Vagina (tissue), 2 donors: ENCODE data around the gene ATP4B. TPM values are rescaled to one million over a fixed set of nuclear protein-coding genes. Genes with fewer than 3 reads are reported as not detected.

Experiments
- DNase-seq, 2 donors: peaks; one replicate each; pipeline ENCODE4 v3.0.0-alpha.2; 2017; ENCODE audit errors: extremely low spot score in 2 of 2
- H3K27ac ChIP-seq: fragments of 200-600 bp; sonication (generic); one replicate; pipeline ENCODE4 v1.5.1; 2019
- H3K27me3 ChIP-seq: fragments of 200-600 bp; sonication (generic); one replicate; pipeline ENCODE4 v1.5.1; 2019
- H3K36me3 ChIP-seq, 2 donors: fragments of 200-600 bp; sonication (generic); one replicate each; pipeline ENCODE4 v1.5.1; 2017 to 2019
- H3K4me1 ChIP-seq: fragments of 200-600 bp; sonication (generic); one replicate; pipeline ENCODE4 v1.5.1; 2019
- H3K4me3 ChIP-seq, 2 donors: fragments of 200-600 bp; sonication (generic); 1 replicate in 1 of 2; 2 replicates in 1 of 2; pipeline ENCODE4 v1.5.1; 2016 to 2019
- H3K9me3 ChIP-seq: fragments of 200-600 bp; sonication (generic); one replicate; pipeline ENCODE4 v1.5.1; 2019
- CTCF ChIP-seq, 3 experiments: fragments of 450-650 bp in 2 of 3; fragments of 200-600 bp in 1 of 3; sonication (generic) in 1 of 3; IDR thresholded peaks; one replicate each; pipeline ENCODE4 v1.5.1; 2017 to 2019; ENCODE audit warnings: antibody characterized with exemption in 3 of 3, mild to moderate bottlenecking in 2 of 3, moderate library complexity in 2 of 3
- POLR2A ChIP-seq, 2 donors: fragments of 450-650 bp; IDR thresholded peaks; one replicate each; pipeline ENCODE4 v1.6.1; 2017; ENCODE audit warnings: antibody characterized with exemption in 2 of 2, mild to moderate bottlenecking in 2 of 2, moderate library complexity in 2 of 2
- POLR2AphosphoS5 ChIP-seq, 2 donors: sonication (generic); formaldehyde crosslinking; IDR thresholded peaks; one replicate each; pipeline ENCODE4 v1.9.0; 2017; ENCODE audit warnings: antibody characterized with exemption in 2 of 2, mild to moderate bottlenecking in 2 of 2, low read depth in 1 of 2; ENCODE audit not compliant: insufficient read depth in 1 of 2
- intact Hi-C: fragments of 100-400 bp; cut with DNase I; formaldehyde crosslinking; loops from one replicate; pipeline ENCODE4 v1.15.1; 2023
- total RNA-seq: library from RNA; depleted of rRNA; stranded (reverse); fragments of >200 nt; gene quantifications from one replicate; pipeline ENCODE4 v1.2.3, GENCODE V29; 2016

The ATP4B gene
- total RNA-seq, 1 donor from 2014 or later, result not detected

DNA sequence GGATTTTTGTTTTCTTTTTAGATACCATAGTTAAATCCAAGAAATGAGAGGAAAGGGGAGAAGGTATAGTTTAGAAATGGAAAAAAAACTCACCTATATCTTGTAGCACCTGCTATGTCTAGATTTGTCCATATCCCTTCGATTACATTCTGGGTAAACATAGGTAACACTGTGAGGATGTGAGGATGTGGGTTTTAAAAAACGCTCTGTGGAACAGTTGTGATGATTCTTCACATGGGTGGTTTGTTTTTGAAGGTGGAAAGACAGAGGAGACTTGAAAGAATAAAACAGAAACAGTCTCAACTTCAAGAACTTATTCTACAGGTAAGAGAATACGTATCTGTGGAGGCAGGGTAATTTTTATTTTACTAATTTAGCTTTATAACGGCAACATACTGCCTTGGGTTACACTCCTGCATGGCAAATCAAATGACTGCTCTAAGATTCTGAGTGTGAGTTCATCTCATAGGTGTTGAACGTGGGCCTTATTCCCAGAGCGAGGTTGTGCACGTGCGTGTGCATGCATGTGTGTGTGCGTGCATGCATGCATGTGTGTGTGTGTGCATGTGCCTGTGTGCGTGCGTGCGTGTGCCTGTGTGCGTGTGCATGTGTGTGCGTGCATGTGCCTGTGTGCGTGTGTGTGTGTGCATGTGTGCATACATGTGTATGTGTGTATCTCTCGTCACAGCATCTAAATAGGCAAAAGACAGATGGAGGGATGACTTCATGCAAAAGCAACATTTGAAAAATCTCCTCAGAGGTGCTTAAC is 23.5 kb downstream of the ATP4B start:
- no peaks in the 10 kb centered on the region for H3K9me3 ChIP-seq
- H3K27me3 ChIP-seq, result no peaks in the 10 kb centered on the region
- no peak overlapping the region for H3K4me3 ChIP-seq
- H3K27ac ChIP-seq, result no peak overlapping the region
- intact Hi-C loops, result no loop called here
- TF ChIP-seq POLR2AphosphoS5 (IDR thresholded peaks at IDR 0.05; ENCODE audit: insufficient read depth in 1 of 2, low read depth in 1 of 2), result no peak
- peaks cover 0 to 69% of the 10 kb centered on the region in 2 donors for H3K36me3 ChIP-seq
- H3K4me1 ChIP-seq, result no peaks in the 10 kb centered on the region
- DNase-seq, result no peak

DNA sequence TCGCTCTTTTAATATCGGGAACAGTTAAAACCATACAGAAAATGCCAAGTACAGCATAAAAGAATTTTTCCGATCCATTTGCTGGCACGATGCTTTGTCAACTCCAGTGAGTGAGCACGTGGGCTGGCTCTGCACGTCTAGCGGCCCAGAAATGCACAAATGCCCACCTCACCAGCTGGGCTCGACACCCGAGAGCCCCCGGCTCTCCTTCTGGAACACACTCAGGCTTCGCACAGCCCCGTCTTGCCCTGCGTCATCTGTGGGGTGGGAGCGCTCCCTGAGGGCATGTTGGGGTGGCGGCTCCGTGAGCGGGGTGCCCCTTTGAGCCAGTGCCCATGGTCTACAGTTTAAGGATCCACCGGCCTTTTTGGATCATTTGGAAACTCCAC is 24.5 kb downstream of the ATP4B start:
- no peak for TF ChIP-seq POLR2A (IDR thresholded peaks at IDR 0.05)
- no peak for TF ChIP-seq POLR2AphosphoS5 (IDR thresholded peaks at IDR 0.05; ENCODE audit: insufficient read depth in 1 of 2, low read depth in 1 of 2)
- no peak for TF ChIP-seq CTCF (IDR thresholded peaks at IDR 0.05)
- H3K27ac ChIP-seq, result no peak overlapping the region
- H3K4me3 ChIP-seq, result no peak overlapping the region
- no peaks in the 10 kb centered on the region for H3K4me1 ChIP-seq
- H3K36me3 ChIP-seq, result peaks cover 0 to 64% of the 10 kb centered on the region in 2 donors
- no peak for DNase-seq
- no peaks in the 10 kb centered on the region for H3K27me3 ChIP-seq
- intact Hi-C loops, result no loop called here
- H3K9me3 ChIP-seq, result no peaks in the 10 kb centered on the region

- Histone ChIP-seq H3K36me3 (peaks cover 0 to 60% of the 10 kb centered on the region in 2 donors), H3K27me3 (no peaks in the 10 kb centered on the region), H3K27ac (no peak overlapping the region), H3K4me3 (no peak overlapping the region), H3K4me1 (no peaks in the 10 kb centered on the region), H3K9me3 (no peaks in the 10 kb centered on the region)
- intact Hi-C loops, result no loop called here
- DNase-seq, result no peak
- no peak for TF ChIP-seq CTCF (IDR thresholded peaks at IDR 0.05)
- no peak for TF ChIP-seq POLR2A (IDR thresholded peaks at IDR 0.05)
- no peak for TF ChIP-seq POLR2AphosphoS5 (IDR thresholded peaks at IDR 0.05; ENCODE audit: insufficient read depth in 1 of 2, low read depth in 1 of 2)
Measured at GRCh38 chr13:113632706-113633484, 25.1 kb downstream of the ATP4B start.

DNA sequence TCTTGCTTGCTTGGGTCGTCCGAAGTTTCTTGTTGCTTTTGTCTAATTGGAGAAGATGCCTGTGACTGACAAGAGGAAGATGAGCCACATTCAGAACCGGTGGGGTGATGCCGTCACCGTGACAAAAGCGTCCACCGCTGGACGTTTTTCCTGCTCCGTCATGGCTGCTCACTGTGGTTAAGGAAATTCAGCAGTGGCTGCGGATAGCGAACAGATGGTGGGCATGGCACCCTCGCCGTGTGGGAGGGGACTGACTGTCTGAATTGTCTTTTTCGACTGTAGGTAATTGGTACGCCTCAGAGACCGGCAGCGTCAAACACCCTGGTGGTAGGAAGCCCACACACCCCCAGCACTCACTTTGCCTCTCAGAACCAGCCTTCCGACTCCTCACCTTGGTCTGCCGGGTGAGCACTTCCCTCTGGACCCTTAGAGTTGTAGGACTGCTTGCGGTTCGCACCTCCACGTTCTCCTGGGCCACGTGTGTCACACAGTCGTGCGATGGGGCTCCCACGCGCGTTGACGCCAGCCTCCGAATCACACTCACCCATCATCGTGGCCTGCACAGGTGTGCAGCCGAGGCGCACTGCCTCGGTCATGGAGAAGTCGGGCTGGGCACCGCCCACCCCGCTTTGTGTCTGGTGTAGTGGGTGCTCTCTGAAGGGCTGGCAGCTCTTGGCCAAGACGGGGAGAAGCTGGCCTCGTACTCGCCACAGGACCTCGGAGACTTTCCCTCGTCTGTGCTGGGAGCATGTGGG is 26.5 kb downstream of the ATP4B start:
- TF ChIP-seq POLR2A (IDR thresholded peaks at IDR 0.05) (no peak), POLR2AphosphoS5 (IDR thresholded peaks at IDR 0.05; ENCODE audit: insufficient read depth in 1 of 2, low read depth in 1 of 2) (no peak), CTCF (IDR thresholded peaks at IDR 0.05) (no peak)
- no peak overlapping the region for H3K27ac ChIP-seq
- no peaks in the 10 kb centered on the region for H3K4me1 ChIP-seq
- no peaks in the 10 kb centered on the region for H3K9me3 ChIP-seq
- peaks cover 0 to 47% of the 10 kb centered on the region in 2 donors for H3K36me3 ChIP-seq
- intact Hi-C loops, result no loop called here
- H3K27me3 ChIP-seq, result no peaks in the 10 kb centered on the region
- no peak overlapping the region for H3K4me3 ChIP-seq
- no peak for DNase-seq

- H3K4me3 ChIP-seq, result no peak overlapping the region
- peaks cover 0 to 40% of the 10 kb centered on the region in 2 donors for H3K36me3 ChIP-seq
- DNase-seq, result no peak
- no peaks in the 10 kb centered on the region for H3K9me3 ChIP-seq
- intact Hi-C loops, result no loop called here
- TF ChIP-seq POLR2AphosphoS5 (IDR thresholded peaks at IDR 0.05; ENCODE audit: insufficient read depth in 1 of 2, low read depth in 1 of 2), result no peak
- no peaks in the 10 kb centered on the region for H3K27me3 ChIP-seq
- H3K4me1 ChIP-seq, result no peaks in the 10 kb centered on the region
- H3K27ac ChIP-seq, result no peak overlapping the region
Measured at GRCh38 chr13:113630804-113631203, 27.2 kb downstream of the ATP4B start.
